H1 (cell line): ENCODE data around the gene PSMD7.
"Not testable (repeated sequence)": the region's sequence is repeated elsewhere in the genome, so short reads cannot be mapped to it uniquely, and the experiment has no call there.

Source experiments
- CBX5 ChIP-seq: fragments of 300-800, 300-1000 bp; sonication (generic); IDR thresholded peaks from 2 replicates; pipeline ENCODE4 v1.7.1; 2016; ENCODE audit warnings: antibody characterized with exemption, low read length, low read depth
- CEBPB ChIP-seq: IDR thresholded peaks from 2 replicates; pipeline ENCODE4 v1.6.1; 2012; ENCODE audit warnings: low read depth, low read length
- CHD1 ChIP-seq: IDR thresholded peaks from 2 replicates; pipeline ENCODE4 v1.6.1; 2012; ENCODE audit warnings: low read depth, low read length, improper control_type of control experiment
- EP300 ChIP-seq, 2 experiments: IDR thresholded peaks; 1 replicate in 1 of 2; 2 replicates in 1 of 2; pipeline ENCODE4 v1.6.1; 2011 to 2012; ENCODE audit warnings: low read depth in 2 of 2, low read length in 2 of 2, mild to moderate bottlenecking in 2 of 2, borderline replicate concordance in 1 of 2, inconsistent platforms in 1 of 2, moderate library complexity in 1 of 2
- EZH2 ChIP-seq: fragments of 200-600 bp; sonication (generic); IDR thresholded peaks from 2 replicates; pipeline ENCODE4 v1.7.1; 2012; ENCODE audit warnings: low read depth, mild to moderate bottlenecking, moderate library complexity, low read length, inconsistent platforms; ENCODE audit not compliant: severe bottlenecking
- KDM1A ChIP-seq: fragments of 200-600, 300-600 bp; sonication (generic); IDR thresholded peaks from 2 replicates; pipeline ENCODE4 v1.7.1; 2016; ENCODE audit warnings: mild to moderate bottlenecking, low read length, borderline replicate concordance
- MAFK ChIP-seq: IDR thresholded peaks from 2 replicates; pipeline ENCODE4 v1.6.1; 2012; ENCODE audit warnings: low read depth, mild to moderate bottlenecking, improper control_type of control experiment, low read length
- POLR2A ChIP-seq, 2 experiments: IDR thresholded peaks; 1 replicate in 1 of 2; 2 replicates in 1 of 2; pipeline ENCODE4 v1.6.1; 2011; ENCODE audit warnings: low read depth in 2 of 2, low read length in 2 of 2, mild to moderate bottlenecking in 2 of 2; ENCODE audit errors: control extremely low read depth in 1 of 2
- POLR2AphosphoS5 ChIP-seq: IDR thresholded peaks from 2 replicates; pipeline ENCODE4 v1.6.1; 2011; ENCODE audit warnings: low read depth, low read length
- POU5F1 ChIP-seq: IDR thresholded peaks from 2 replicates; pipeline ENCODE4 v1.6.1; 2011; ENCODE audit warnings: low read depth, mild to moderate bottlenecking, low read length, moderate library complexity
- RAD21 ChIP-seq, 2 experiments: IDR thresholded peaks in 1 of 2; conservative IDR thresholded peaks in 1 of 2; 2 replicates each; pipeline ENCODE4 v1.6.1; 2011; ENCODE audit warnings: low read depth in 2 of 2, low read length in 2 of 2, improper control_type of control experiment in 1 of 2, inconsistent platforms in 1 of 2, mild to moderate bottlenecking in 1 of 2, moderate library complexity in 1 of 2
- SP2 ChIP-seq: IDR thresholded peaks from 2 replicates; pipeline ENCODE4 v1.6.1; 2012; ENCODE audit warnings: mild to moderate bottlenecking, low read length, inconsistent platforms
- TF ChIP-seq, protein P1 (sequence below), 3 experiments: IDR thresholded peaks; 1 replicate in 2 of 3; 2 replicates in 1 of 3; pipeline versions ENCODE4 v1.5.1 to v1.6.1; 2011; ENCODE audit warnings: low read length in 3 of 3, mild to moderate bottlenecking in 3 of 3, inconsistent platforms in 2 of 3, low read depth in 1 of 3, moderate library complexity in 1 of 3; ENCODE audit not compliant: insufficient read depth in 1 of 3; ENCODE audit errors: control extremely low read depth in 1 of 3
- TF ChIP-seq, protein P2 (sequence below): IDR thresholded peaks from 2 replicates; pipeline ENCODE4 v1.6.1; 2011; ENCODE audit warnings: low read length, improper control_type of control experiment

DNA sequence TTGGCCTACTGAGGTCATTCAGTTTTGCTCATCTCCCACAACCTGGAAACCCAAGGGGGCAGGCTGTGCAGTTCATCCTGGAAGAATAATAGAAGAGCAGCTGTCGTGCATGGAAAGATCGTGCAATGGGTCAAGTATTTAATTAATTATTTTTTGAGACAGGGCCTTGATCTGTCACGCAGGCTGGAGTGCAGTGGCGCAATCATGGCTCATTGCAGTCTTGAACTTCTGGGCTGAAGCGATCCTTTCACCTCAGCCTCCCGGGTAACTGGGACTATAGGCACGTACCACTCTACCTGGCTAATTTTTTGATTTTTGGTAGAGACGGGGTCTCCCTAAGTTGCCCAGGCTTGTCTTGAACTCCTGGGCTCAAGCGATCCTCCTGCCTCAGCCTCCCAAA is 31.7 kb downstream of the PSMD7 start:
- TF ChIP-seq RAD21 (IDR thresholded peaks at IDR 0.05 in 1 of 2, conservative IDR thresholded peaks at IDR 0.05 in 1 of 2; ENCODE audit: low read depth in 2 of 2, low read length in 2 of 2); EZH2; MAFK; CEBPB; POU5F1; CBX5; POLR2A (IDR thresholded peaks at IDR 0.05; ENCODE audit: control extremely low read depth in 1 of 2, low read depth in 2 of 2, low read length in 2 of 2); EP300 (IDR thresholded peaks at IDR 0.05; ENCODE audit: borderline replicate concordance in 1 of 2, low read depth in 2 of 2, low read length in 2 of 2); SP2; POLR2AphosphoS5; KDM1A; CHD1: not testable (repeated sequence)
- TF ChIP-seq, protein P1, sequence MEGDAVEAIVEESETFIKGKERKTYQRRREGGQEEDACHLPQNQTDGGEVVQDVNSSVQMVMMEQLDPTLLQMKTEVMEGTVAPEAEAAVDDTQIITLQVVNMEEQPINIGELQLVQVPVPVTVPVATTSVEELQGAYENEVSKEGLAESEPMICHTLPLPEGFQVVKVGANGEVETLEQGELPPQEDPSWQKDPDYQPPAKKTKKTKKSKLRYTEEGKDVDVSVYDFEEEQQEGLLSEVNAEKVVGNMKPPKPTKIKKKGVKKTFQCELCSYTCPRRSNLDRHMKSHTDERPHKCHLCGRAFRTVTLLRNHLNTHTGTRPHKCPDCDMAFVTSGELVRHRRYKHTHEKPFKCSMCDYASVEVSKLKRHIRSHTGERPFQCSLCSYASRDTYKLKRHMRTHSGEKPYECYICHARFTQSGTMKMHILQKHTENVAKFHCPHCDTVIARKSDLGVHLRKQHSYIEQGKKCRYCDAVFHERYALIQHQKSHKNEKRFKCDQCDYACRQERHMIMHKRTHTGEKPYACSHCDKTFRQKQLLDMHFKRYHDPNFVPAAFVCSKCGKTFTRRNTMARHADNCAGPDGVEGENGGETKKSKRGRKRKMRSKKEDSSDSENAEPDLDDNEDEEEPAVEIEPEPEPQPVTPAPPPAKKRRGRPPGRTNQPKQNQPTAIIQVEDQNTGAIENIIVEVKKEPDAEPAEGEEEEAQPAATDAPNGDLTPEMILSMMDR (IDR thresholded peaks at IDR 0.05; ENCODE audit: control extremely low read depth in 1 of 3, insufficient read depth in 1 of 3, low read depth in 1 of 3, low read length in 3 of 3), result not testable (repeated sequence)
- TF ChIP-seq, protein P2, sequence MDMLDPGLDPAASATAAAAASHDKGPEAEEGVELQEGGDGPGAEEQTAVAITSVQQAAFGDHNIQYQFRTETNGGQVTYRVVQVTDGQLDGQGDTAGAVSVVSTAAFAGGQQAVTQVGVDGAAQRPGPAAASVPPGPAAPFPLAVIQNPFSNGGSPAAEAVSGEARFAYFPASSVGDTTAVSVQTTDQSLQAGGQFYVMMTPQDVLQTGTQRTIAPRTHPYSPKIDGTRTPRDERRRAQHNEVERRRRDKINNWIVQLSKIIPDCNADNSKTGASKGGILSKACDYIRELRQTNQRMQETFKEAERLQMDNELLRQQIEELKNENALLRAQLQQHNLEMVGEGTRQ, result not testable (repeated sequence)
